Ovary (tissue), 3 donors: ENCODE results near the gene TSKU.

Experiments
- CTCF ChIP-seq, 3 donors: fragments of 450-650 bp in 2 of 3; fragments of 200-600 bp in 1 of 3; IDR thresholded peaks; one replicate each; pipeline versions ENCODE4 v1.5.1 to v1.8.0; 2016 to 2022; ENCODE audit warnings: antibody characterized with exemption in 3 of 3, mild to moderate bottlenecking in 1 of 3
- POLR2A ChIP-seq: fragments of 450-650 bp; IDR thresholded peaks from one replicate; pipeline ENCODE4 v1.6.1; 2017; ENCODE audit warnings: antibody characterized with exemption, mild to moderate bottlenecking, moderate library complexity
- donor health status: DM: no; HTN: no; CAD: no.

DNA sequence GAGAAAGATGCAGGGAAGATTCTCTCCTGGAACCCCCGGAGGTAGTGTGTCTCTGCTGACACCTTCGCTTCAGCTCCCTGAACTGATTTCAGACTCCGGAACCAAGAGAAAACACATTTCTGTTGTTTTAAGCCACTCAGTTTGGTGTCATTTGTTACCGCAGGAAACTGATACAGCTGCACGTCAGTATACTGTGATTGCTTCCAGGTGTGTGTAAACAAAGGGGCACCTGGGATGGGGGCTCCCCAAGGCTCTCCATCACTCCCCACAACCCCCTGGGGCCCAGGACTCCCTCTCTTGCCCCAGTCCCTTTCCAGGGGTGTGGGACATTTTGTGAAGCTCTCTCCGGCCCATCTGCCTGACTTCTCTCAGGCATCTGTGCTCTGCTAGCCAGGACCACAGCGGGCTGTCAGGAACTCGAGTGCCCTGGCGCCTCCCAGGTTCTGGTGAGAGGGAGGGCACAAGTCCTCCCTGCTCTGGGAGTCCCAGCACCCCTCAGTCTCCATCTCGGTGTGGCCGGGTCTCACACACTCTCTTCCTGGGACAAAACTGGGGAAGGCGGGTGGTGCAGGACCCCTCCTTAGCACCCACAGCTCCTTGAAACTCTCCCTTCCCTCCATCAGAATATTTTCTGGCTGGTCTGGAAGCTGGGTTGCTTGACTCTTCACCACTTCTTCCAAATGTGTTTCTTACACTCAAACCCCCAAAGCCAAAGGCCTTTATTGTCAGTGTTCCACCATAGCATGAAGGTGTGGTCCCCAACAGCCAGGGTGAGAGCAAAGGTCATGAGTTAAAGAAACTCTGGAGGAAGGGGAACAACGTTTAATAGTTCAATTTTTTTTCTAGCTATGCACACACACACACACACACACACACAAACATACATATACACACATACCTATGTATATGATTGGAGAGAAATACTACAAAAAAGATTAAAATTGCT, 35.0 kb upstream of the TSKU start:
- no peak for TF ChIP-seq CTCF (IDR thresholded peaks at IDR 0.05)
- no peak for TF ChIP-seq POLR2A
